Measurements from ENCODE around the gene DLX4. TPM values are rescaled to one million over a fixed set of nuclear protein-coding genes. Genes with fewer than 3 reads are reported as not detected.

The DLX4 gene
- total RNA-seq, 1 donor from 2014 or later = not detected

GRCh38 chr17:49944273-49944870 lies 24.6 kb upstream of the DLX4 start:
- intact Hi-C loops (cut with DNase I) = no loop called here
- ATAC-seq (no peak), DNase-seq (ENCODE audit: missing footprints) (no peak)

- intact Hi-C loops (cut with DNase I) = no loop called here
- ATAC-seq (no peak), DNase-seq (ENCODE audit: missing footprints) (no peak)
Observed at GRCh38 chr17:49946208-49946607, 22.8 kb upstream of the DLX4 start.

GRCh38 chr17:49946964-49947584 lies 21.9 kb upstream of the DLX4 start:
- DNase-seq (ENCODE audit: missing footprints) = peak; percentile 46
- no peak for ATAC-seq
- intact Hi-C loops (cut with DNase I) = no loop called here

DNA sequence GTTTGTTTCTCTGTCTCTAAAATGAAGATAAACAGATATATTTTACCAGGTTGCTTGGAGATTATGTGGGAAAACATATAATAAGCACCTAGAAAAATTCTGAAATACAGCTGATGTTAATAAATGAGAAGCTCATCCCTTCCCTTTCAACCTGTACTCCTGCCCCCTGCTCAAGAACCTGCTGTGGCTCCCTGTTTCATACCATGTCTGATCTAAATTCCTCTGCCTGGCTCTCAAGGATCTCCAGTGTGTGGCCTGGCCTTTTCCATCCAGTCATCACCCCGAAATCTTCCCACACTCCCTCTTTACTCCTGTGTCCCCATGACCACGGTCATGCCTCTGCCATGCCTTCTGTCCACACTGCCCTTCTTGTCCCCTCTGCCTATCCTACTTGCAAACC lies 19.4 kb upstream of the DLX4 start:
- ATAC-seq (no peak), DNase-seq (ENCODE audit: missing footprints) (no peak)
- intact Hi-C loops (cut with DNase I) = loop anchor here (5.0 kb wide), 1 partner anchor 48 kb away; the partner anchor contains the start of gene DLX3

DNA sequence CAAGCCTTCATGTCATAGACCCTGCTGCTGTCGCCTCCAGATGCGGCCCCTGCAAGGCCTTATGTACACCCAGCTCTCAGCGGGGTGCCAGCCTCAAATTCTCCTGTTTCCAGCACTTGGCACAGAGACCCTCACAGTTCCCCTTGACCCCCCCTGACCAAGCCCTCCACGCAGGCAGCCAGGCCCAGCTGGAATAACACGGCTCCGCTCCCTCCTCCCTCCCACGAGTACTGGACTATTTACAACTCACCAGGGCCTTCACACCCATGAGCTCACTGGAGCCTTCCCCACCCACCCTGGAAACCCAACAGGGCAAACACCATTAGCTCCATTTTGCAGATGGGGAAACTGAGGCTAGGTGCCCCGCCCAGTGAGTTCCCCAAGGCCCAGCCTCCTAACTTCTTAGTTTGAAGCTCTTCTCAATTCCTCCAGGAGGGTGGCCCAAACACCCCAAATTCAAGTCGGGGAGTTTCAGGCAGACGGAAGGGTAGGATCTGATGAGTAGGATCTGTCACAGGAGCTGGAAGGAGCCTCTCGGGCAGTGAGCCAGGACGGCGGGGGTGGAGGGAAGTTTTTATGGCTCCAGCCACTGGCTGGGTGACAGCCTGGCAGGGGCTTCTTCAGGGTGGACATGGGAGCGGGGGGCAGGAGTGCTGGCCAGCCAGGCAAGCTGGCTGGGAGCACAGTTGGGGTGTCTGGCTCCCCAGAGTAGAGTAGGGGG lies 17.5 kb upstream of the DLX4 start:
- ATAC-seq = no peak
- intact Hi-C loops (cut with DNase I) = loop anchor here (5.0 kb wide), 1 partner anchor 46 kb away; the partner anchor contains the start of gene DLX3
- peak; percentile 32 for DNase-seq (ENCODE audit: missing footprints)

GRCh38 chr17:49952209-49952911 lies 16.6 kb upstream of the DLX4 start:
- DNase-seq (ENCODE audit: missing footprints) (peak; percentile 85), ATAC-seq (peak; percentile 64)
- intact Hi-C loops (cut with DNase I) = loop anchor here (5.0 kb wide), 1 partner anchor 45 kb away; the partner anchor contains the start of gene DLX3

GRCh38 chr17:49952912-49953497 lies 16.0 kb upstream of the DLX4 start:
- peak; percentile 27 for DNase-seq (ENCODE audit: missing footprints)
- intact Hi-C loops (cut with DNase I) = loop anchor here (5.0 kb wide), 1 partner anchor 44 kb away; the partner anchor contains the start of gene DLX3
- ATAC-seq = no peak

- ATAC-seq = no peak
- intact Hi-C loops (cut with DNase I) = no loop called here
- DNase-seq (ENCODE audit: missing footprints) = no peak
Observed at GRCh38 chr17:49955157-49955556, 13.8 kb upstream of the DLX4 start.

DNA sequence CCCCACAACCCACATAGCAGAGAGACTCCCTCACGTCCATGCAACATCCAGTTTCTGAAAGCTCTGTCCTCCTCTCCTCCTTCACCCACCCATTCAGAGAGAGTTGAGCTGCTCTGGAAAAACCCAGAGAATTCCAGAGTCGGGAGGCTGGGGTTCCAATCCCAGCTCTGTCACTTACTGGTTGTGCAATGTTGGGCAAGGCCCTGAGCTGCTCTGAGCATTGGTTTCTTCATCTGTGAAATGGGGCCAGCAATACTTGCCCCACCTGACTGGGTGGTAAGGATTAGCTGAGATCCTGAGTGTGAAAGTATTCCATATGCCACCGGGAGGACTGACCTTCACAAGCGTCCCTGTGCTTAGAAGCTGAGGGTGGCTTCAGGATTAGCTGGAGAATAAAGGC lies 12.2 kb upstream of the DLX4 start:
- no peak for ATAC-seq
- DNase-seq (ENCODE audit: missing footprints) = no peak
- intact Hi-C loops (cut with DNase I) = no loop called here

DNA sequence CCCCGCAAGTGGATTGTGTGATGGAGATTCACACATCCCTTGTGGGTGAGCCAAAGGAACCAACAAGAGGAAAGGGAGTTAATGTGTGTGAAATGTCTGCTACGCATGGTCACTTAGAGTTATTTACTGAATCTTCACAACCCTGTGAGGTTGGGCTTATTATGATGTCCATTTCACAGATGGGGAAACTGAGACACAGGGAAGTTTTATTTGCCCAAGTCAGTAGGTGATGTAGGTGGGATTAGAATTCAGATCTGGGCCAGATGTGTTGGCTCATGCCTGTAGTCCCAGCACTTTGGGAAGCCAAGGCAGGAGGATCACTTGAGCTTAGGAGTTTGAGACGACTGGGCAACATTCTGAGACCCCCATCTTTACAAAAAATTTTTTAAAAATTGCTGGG lies 11.6 kb upstream of the DLX4 start:
- ATAC-seq = no peak
- intact Hi-C loops (cut with DNase I) = no loop called here
- no peak for DNase-seq (ENCODE audit: missing footprints)

GRCh38 chr17:49958723-49959122 lies 10.3 kb upstream of the DLX4 start:
- ATAC-seq = no peak
- intact Hi-C loops (cut with DNase I) = no loop called here
- DNase-seq (ENCODE audit: missing footprints) = no peak

DNA sequence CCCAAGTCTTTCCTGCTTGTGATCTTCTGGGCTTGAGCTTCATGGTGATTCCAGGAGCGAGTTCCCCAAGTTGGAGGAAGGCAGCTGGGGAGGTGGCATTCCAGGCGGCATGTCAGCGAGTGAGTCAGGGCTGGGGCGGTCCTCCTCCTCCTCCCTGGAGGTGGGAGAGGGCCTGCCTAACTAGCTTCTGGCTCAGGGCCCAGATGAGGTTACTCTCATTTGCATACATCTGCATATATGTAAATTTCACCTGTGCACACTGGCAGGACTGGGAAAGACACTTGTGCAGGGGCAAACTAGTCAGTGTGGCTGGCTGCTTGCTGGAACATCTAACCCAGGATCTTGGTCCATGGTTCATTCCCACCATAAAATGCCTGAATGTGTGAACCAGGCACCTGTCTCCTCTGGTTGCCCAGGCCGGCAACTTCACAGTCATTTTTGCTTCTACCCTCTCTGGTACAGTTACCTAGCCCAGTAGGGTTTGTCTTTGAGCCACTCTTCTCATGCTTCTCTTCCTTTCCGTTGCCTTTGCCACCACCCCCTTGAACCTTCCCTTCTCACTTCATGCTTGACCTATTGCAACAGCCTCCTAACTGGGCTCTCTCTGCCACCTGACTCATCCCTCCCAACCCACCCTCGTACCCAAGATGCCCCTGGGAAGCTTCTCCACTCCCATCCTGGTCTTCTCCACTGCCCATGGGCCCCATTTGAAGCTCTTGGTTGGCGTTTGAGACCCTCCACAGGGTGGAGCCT lies 9.6 kb upstream of the DLX4 start:
- no peak for ATAC-seq
- intact Hi-C loops (cut with DNase I) = no loop called here
- DNase-seq (ENCODE audit: missing footprints) = peak; percentile 11

- DNase-seq (ENCODE audit: missing footprints) (peak; percentile 60), ATAC-seq (no peak)
- intact Hi-C loops (cut with DNase I) = no loop called here
Observed at GRCh38 chr17:49962599-49963308, 6.2 kb upstream of the DLX4 start.

GRCh38 chr17:49963309-49963625 lies 5.7 kb upstream of the DLX4 start:
- intact Hi-C loops (cut with DNase I) = no loop called here
- DNase-seq (ENCODE audit: missing footprints) (peak; percentile 9), ATAC-seq (no peak)

DNA sequence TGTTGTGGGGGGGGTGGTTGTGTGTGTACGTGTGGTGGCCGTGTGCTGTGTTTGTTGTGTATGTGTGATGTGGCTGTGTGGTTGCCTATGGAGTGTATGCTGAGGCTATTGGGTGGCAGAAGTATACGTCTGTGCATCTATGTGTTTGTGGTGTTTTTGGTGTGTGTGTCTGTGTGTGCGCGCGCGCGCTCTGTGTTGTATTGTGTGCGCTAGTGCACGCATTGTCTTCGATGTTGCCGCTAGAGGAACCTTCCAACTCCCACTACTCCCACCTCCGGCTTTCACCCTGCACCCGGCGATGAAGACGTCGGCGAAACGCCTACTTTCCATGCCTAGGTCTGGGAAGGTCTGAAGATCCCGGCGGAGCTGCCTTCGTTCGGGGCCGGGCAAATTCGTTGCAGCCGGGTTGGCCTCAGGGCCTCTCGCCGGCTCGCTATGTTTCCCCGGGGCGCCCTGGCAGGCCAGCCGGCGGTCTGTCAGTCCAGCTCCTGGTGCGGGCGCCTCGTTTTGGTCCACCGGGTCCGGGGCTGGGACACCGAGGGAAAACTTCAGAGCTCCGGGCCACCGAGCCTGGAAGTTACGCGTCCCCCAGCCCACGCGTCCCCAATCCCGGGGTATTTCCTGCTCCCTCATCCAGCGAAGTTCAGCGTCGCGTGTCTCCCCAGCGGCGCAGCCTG lies 5.2 kb upstream of the DLX4 start:
- DNase-seq (ENCODE audit: missing footprints) (peak; percentile 51), ATAC-seq (no peak)
- intact Hi-C loops (cut with DNase I) = no loop called here

- intact Hi-C loops (cut with DNase I) = no loop called here
- no peak for ATAC-seq
- peak; percentile 7 for DNase-seq (ENCODE audit: missing footprints)
Observed at GRCh38 chr17:49964303-49964768, 4.7 kb upstream of the DLX4 start.

GRCh38 chr17:49964769-49965523 lies 4.0 kb upstream of the DLX4 start:
- intact Hi-C loops (cut with DNase I) = no loop called here
- ATAC-seq (no peak), DNase-seq (ENCODE audit: missing footprints) (peak; percentile 45)
